ENCODE results near the gene CEACAM4.

- TF ChIP-seq, protein P1, sequence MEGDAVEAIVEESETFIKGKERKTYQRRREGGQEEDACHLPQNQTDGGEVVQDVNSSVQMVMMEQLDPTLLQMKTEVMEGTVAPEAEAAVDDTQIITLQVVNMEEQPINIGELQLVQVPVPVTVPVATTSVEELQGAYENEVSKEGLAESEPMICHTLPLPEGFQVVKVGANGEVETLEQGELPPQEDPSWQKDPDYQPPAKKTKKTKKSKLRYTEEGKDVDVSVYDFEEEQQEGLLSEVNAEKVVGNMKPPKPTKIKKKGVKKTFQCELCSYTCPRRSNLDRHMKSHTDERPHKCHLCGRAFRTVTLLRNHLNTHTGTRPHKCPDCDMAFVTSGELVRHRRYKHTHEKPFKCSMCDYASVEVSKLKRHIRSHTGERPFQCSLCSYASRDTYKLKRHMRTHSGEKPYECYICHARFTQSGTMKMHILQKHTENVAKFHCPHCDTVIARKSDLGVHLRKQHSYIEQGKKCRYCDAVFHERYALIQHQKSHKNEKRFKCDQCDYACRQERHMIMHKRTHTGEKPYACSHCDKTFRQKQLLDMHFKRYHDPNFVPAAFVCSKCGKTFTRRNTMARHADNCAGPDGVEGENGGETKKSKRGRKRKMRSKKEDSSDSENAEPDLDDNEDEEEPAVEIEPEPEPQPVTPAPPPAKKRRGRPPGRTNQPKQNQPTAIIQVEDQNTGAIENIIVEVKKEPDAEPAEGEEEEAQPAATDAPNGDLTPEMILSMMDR (IDR thresholded peaks at IDR 0.05) = no peak
- TF ChIP-seq ZFX (IDR thresholded peaks at IDR 0.05; ENCODE audit: borderline replicate concordance) = no peak
These were observed 49.0 kb downstream of the CEACAM4 start for GRCh38 chr19:41577833-41578232.
